CD4-positive, alpha-beta T cell (primary cell): ENCODE results near the gene C11orf42. TPM values are rescaled to one million over a fixed set of nuclear protein-coding genes. Genes with fewer than 3 reads are reported as not detected.
A peak's percentile ranks its signal among the peaks of the same experiment; 100 is the strongest.

Experiments used
- ATAC-seq: fragments of 200-7000 bp; cut with Tn5 transposase; one replicate; pipeline ENCODE4 v1.10.0; 2022; ENCODE audit warnings: mild to moderate bottlenecking; ENCODE audit not compliant: poor library complexity
- CTCF ChIA-PET: fragments of 350-600 bp; sonication (Branson Sonifier 250); formaldehyde crosslinking; loops from one replicate; lab custom pipeline; 2021; ENCODE audit warnings: antibody characterized with exemption, inconsistent platforms; lab: Charles Lee
- POLR2A ChIA-PET: fragments of 350-600 bp; sonication (Branson Sonifier 250); formaldehyde crosslinking; loops from one replicate; lab custom pipeline; 2021; ENCODE audit warnings: antibody characterized with exemption, inconsistent platforms; lab: Charles Lee
- DNase-seq, 14 experiments: peaks; one replicate each; pipeline ENCODE4 v3.0.0-alpha.2; 2013 to 2020; ENCODE audit warnings: mixed read lengths in 2 of 14
- H3K27ac ChIP-seq, 2 donors: one replicate each; pipeline versions ENCODE4 v1.5.1 to v1.7.0; 2013; ENCODE audit warnings: low read length in 2 of 2, low read depth in 1 of 2, mild to moderate bottlenecking in 1 of 2
- H3K27me3 ChIP-seq, 2 experiments: 1 replicate in 1 of 2; 2 replicates in 1 of 2; pipeline versions ENCODE4 v1.6.1 to v1.7.0; 2013; ENCODE audit warnings: low read length in 2 of 2, control low read depth in 1 of 2, mild to moderate bottlenecking in 1 of 2, moderate library complexity in 1 of 2; ENCODE audit not compliant: insufficient read depth in 2 of 2, control insufficient read depth in 1 of 2
- H3K36me3 ChIP-seq: one replicate; pipeline ENCODE4 v1.6.1; 2013; ENCODE audit warnings: low read length, control low read depth; ENCODE audit not compliant: insufficient read depth
- H3K4me1 ChIP-seq: one replicate; pipeline ENCODE4 v1.6.1; 2013; ENCODE audit warnings: low read length, control low read depth; ENCODE audit not compliant: insufficient read depth
- H3K4me3 ChIP-seq: one replicate; pipeline ENCODE4 v1.5.1; 2013; ENCODE audit warnings: mild to moderate bottlenecking, low read length, moderate library complexity
- H3K9me3 ChIP-seq, 2 experiments: 1 replicate in 1 of 2; 2 replicates in 1 of 2; pipeline versions ENCODE4 v1.6.1 to v1.7.0; 2013; ENCODE audit warnings: low read length in 2 of 2, mild to moderate bottlenecking in 2 of 2, control low read depth in 1 of 2, moderate library complexity in 1 of 2; ENCODE audit not compliant: control insufficient read depth in 1 of 2, insufficient read depth in 1 of 2
- H3K27ac Mint-ChIP-seq: one replicate; pipeline ENCODE4 v1.8.0; 2020; ENCODE audit warnings: mixed read lengths
- H3K27me3 Mint-ChIP-seq: one replicate; pipeline ENCODE4 v1.8.0; 2021; ENCODE audit warnings: mixed read lengths
- H3K36me3 Mint-ChIP-seq: one replicate; pipeline ENCODE4 v1.8.0; 2021; ENCODE audit warnings: low read depth, mixed read lengths
- H3K4me1 Mint-ChIP-seq: one replicate; pipeline ENCODE4 v1.8.0; 2021; ENCODE audit warnings: low read depth, mixed read lengths
- H3K4me3 Mint-ChIP-seq: one replicate; pipeline ENCODE4 v1.8.0; 2020; ENCODE audit warnings: mild to moderate bottlenecking, mixed read lengths
- H3K9me3 Mint-ChIP-seq: one replicate; pipeline ENCODE4 v1.8.0; 2020; ENCODE audit warnings: mixed read lengths
- CTCF ChIP-seq: fragments of 200-600 bp; IDR thresholded peaks from one replicate; pipeline ENCODE4 v1.8.0; 2022; ENCODE audit warnings: antibody characterized with exemption, mild to moderate bottlenecking
- intact Hi-C, 2 experiments: fragments of 100-400 bp; cut with DNase I in 1 of 2; cut with micrococcal nuclease in 1 of 2; formaldehyde crosslinking; loops; one replicate each; pipeline versions ENCODE4 v1.15.1 to v1.9.0; 2023 to 2025; cut with DNase I, micrococcal nuclease
- total RNA-seq, 174 experiments: library from RNA in 2 of 174; stranded (reverse) in 2 of 174; gene quantifications; one replicate each; pipeline ENCODE4 v1.2.3 and lab custom pipeline; 2021 to 2026

The C11orf42 gene
- total RNA-seq, 2 experiments from 2014 or later: not detected

- no peaks in the 10 kb centered on the region for H3K4me1 Mint-ChIP-seq
- Histone ChIP-seq H3K27me3 (peaks cover 0 to 3% of the 10 kb centered on the region in 2 experiments), H3K4me1 (no peaks in the 10 kb centered on the region), H3K9me3 (no peaks in the 10 kb centered on the region), H3K36me3 (no peaks in the 10 kb centered on the region), H3K27ac (no peak overlapping the region), H3K4me3 (no peak overlapping the region)
- no peak for DNase-seq
- H3K36me3 Mint-ChIP-seq: no peaks in the 10 kb centered on the region
- ChIA-PET POLR2A (no interaction called here), CTCF (no interaction called here)
- no peak for ATAC-seq
- no peak overlapping the region for H3K4me3 Mint-ChIP-seq
- peaks cover 9% of the 10 kb centered on the region for H3K27me3 Mint-ChIP-seq
- no peak overlapping the region for H3K27ac Mint-ChIP-seq
- intact Hi-C loops: no loop called here
- TF ChIP-seq CTCF: no peak
- no peaks in the 10 kb centered on the region for H3K9me3 Mint-ChIP-seq
These were observed 29.9 kb upstream of the C11orf42 start for GRCh38 chr11:6175440-6175839.

- Histone ChIP-seq H3K27me3 (no peaks in the 10 kb centered on the region), H3K9me3 (no peaks in the 10 kb centered on the region), H3K27ac (no peak overlapping the region), H3K4me3 (no peak overlapping the region), H3K36me3 (no peaks in the 10 kb centered on the region), H3K4me1 (no peaks in the 10 kb centered on the region)
- ATAC-seq: no peak
- ChIA-PET POLR2A (no interaction called here), CTCF (no interaction called here)
- intact Hi-C loops: no loop called here
- Mint-ChIP-seq H3K4me3 (no peak overlapping the region), H3K27me3 (no peaks in the 10 kb centered on the region), H3K27ac (no peak overlapping the region), H3K9me3 (no peaks in the 10 kb centered on the region), H3K4me1 (no peaks in the 10 kb centered on the region), H3K36me3 (no peaks in the 10 kb centered on the region)
- DNase-seq: peak in 2 of 14 experiments; percentile 41 to 54
- no peak for TF ChIP-seq CTCF
These were observed 13.6 kb upstream of the C11orf42 start for GRCh38 chr11:6191742-6192141.

- H3K4me1 ChIP-seq: no peaks in the 10 kb centered on the region
These were observed 11.2 kb upstream of the C11orf42 start for GRCh38 chr11:6194065-6194581.

More at GRCh38 chr11:6194065-6194581, 11.2 kb upstream of the C11orf42 start:
- no peak for ATAC-seq
- Mint-ChIP-seq H3K4me3 (no peak overlapping the region), H3K27ac (no peak overlapping the region), H3K36me3 (no peaks in the 10 kb centered on the region), H3K9me3 (no peaks in the 10 kb centered on the region), H3K4me1 (no peaks in the 10 kb centered on the region), H3K27me3 (no peaks in the 10 kb centered on the region)
- CTCF ChIA-PET: no interaction called here
- Histone ChIP-seq H3K9me3 (no peaks in the 10 kb centered on the region), H3K36me3 (no peaks in the 10 kb centered on the region), H3K27ac (no peak overlapping the region), H3K27me3 (no peaks in the 10 kb centered on the region), H3K4me3 (no peak overlapping the region)
- no peak for DNase-seq
- no peak for TF ChIP-seq CTCF
- intact Hi-C loops: no loop called here
- POLR2A ChIA-PET: no interaction called here
